GM10847 (cell line): Measurements from ENCODE around the gene SLC9A9.

Experiments
- POLR2A ChIP-seq: IDR thresholded peaks from 2 replicates; pipeline ENCODE4 v1.6.1; 2011; ENCODE audit not compliant: insufficient read length; ENCODE audit errors: extremely low read depth

Gene SLC9A9

DNA sequence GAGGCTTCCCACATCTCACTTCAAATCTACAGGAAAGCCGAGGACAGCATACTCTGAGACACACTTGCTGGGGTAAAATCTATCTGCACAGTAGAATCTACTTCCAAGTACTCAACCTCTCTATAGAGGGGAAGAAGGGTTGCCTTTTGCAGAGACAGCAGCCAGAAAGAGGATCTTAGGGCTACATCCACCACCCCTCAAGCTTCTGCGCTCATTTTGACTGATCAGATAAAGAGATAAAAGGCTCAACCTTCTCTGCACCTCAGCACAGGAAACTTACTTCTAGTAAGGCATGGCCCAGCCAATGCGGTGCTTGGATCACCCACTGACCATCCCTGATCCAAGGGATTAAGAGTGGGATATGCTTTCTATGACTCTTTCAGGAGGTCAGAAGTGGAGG is 6.9 kb upstream of the SLC9A9 start:
- no peak for TF ChIP-seq POLR2A

DNA sequence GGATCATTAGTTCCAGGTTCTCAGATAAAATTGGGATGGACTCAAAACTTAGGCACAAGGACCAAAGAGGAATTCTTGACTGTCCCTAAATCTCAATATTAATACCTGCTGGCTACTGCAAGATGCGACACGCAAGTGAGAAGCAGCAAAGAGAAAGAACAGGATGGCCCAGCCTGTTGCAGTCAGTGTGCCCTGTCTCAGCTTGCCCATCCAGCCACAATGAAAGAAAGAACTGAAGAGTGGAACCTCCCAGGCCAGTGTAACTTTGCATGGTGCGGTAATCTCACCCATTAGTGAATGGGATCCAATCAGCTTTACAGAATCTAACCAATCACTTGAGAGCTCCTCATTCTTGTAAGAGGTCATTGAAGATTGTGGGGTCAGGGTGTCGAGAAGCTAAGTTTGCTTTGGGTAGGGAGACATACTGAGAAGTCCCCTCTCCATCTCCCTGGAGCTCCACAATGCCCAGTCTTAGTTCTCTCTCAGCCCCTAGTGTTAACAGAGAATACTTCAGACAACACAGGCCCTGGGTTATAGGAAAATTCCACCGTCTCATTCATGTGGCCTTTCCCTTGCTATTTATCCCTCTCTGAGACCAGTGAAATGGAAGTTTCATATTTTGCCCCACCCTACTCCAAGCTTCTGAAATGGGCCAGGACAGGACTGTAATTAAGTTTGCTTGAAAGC is 3.2 kb upstream of the SLC9A9 start:
- TF ChIP-seq POLR2A: no peak

DNA sequence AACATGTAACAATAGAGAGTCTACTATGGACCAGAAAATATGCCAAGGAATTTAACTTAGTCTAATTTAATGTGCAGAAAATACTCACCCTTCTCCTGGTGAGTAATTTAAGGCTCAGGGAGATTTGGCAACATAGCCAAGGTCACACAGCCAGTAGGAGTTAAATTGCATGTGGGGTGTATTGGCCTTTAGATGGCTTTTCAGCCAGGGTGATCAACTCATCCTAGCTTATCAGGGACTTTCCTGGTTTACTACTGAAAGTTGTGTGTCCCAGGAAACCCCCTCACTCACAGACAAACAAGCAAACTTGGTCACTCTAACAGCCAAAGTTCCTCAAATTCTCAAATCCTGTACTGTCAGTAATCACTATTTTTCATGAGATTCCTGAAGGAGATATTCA is 2.6 kb upstream of the SLC9A9 start:
- no peak for TF ChIP-seq POLR2A

- no peak for TF ChIP-seq POLR2A
Measured at GRCh38 chr3:143849854-143850549, 1.7 kb upstream of the SLC9A9 start.

DNA sequence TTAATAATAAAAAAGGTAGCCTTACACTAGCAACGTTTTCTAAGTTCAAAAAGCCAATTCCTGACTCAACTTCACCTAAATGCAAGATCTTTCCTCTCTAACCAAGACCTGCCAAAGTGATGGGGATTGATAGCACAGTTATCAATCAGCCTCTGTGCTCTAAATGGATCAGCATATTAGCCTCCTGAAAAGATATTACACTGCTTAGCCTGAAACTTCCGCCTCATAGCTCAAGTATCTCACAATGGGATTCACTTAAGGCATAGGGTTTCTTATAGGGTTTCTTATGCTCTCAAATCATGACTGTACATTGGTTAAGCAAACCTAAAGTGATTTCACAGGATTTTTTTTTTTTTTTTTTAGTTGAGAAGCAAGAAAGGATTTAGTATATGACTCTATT is 436 bp upstream of the SLC9A9 start:
- no peak for TF ChIP-seq POLR2A

DNA sequence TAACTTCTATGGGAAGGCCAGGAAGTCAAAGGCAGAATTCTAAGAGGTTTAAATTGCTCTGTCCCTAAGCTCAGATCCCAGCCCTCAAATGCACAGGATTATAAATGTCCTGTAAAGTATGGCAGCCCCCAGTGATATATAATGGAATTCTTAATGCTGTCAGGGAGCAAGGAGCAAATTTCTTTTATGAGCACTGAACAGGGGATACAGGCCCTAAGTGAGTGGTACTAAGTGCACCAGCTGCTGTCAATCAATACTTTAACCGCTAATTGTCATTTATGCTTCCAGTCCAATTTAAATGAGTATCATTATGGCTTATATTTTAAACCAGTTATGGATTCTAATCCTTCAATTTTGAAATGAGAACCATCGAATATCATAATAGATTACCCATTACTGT is 4.7 kb downstream of the SLC9A9 start:
- no peak for TF ChIP-seq POLR2A

- no peak for TF ChIP-seq POLR2A
Measured at GRCh38 chr3:143840636-143841035, 7.6 kb downstream of the SLC9A9 start.

- TF ChIP-seq POLR2A: no peak
Measured at GRCh38 chr3:143839980-143840379, 8.3 kb downstream of the SLC9A9 start.

DNA sequence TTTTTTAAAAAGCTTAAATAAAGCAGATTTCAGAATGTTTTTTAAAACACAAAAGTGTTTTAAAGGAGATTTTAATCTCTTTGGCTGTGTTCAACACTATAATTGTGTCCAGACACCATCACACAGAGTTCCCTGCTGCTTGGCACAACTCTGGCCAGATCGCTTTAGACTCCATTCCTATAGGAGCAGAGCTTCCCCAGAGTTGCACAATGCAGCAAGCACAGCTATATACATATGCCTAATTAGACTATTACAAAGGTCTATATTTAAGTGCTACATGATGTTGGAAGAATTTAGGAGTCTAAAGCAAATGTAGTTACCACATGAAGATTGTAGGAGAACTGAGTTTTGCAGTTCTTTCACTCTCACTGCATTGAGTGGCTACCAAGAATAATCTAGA is 11.2 kb downstream of the SLC9A9 start:
- no peak for TF ChIP-seq POLR2A

DNA sequence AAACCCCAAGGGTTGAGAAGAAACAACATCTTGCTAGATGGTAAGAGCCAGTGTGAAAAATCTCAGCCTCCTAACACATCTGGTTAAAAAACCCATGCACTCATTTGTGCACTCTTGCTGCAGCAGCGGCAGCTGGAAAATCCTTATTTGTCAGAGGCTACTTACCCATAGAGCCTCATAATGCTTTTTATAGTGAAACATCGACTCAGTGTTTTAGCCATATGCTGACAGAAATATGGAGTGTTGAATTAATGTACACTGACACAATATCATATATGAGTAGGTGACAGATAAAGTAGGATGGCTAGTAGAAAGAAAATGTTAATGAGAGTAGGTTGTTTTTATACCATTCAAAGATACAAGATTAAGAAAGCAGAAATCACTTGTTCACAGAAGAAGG is 13.0 kb downstream of the SLC9A9 start:
- no peak for TF ChIP-seq POLR2A

DNA sequence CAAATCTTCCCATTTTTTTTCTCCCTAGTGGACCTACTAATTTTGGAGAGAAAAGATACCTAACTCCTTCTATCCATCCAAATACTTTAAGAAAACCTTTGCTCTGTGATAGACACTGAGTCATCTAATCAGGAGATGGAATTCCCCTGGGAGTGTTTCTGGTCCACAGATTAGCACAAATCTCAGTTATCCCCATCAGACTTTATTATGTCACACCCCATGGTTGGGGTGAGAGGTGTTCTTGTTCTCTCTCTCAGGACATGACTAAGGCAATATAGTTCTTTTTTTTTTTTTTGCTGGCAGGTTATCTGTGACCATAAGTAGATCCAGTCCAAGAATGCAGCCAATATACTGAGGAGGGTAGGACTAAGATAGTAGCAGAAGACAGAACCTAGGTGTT is 15.8 kb downstream of the SLC9A9 start:
- no peak for TF ChIP-seq POLR2A

- no peak for TF ChIP-seq POLR2A
Measured at GRCh38 chr3:143831994-143832393, 16.3 kb downstream of the SLC9A9 start.

- TF ChIP-seq POLR2A: no peak
Measured at GRCh38 chr3:143831208-143831607, 17.1 kb downstream of the SLC9A9 start.

GRCh38 chr3:143830786-143831185 is 17.5 kb downstream of the SLC9A9 start:
- no peak for TF ChIP-seq POLR2A

DNA sequence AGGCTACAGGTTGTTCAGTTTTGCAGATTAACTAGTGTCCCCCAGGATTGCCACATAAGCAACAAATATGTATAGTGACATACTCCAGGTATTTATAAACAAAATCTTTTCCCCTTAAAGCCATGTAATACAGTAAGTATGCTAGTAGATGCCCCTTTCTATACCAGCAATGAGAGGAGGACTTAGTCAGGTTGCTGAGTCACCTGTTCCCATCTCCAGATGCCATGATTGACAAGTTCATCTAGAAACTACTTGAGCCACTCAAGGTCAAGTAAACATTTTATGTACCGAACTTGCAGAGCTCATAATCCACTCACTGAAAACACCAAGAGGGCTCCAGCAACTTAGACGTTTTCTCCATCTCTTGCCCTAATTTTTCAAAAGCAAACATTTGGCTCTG is 18.2 kb downstream of the SLC9A9 start:
- TF ChIP-seq POLR2A: no peak

DNA sequence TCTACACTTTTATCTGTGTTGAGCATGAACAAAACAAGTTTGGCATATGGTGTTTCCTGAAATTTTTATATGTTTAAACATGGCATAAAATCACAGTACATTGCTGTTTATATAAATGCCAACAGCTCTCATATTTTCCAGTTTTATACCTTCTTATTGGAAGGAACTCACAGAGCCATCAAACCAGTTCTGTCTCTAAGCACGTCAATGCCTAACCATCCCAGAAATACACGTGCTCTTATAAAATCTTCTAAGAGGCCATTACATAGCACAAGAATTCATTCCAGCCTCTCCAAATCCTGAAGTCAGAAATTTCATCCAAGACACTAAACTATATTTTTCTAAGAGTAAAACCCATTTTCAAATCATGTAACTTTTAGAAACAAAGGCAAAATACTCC is 20.8 kb downstream of the SLC9A9 start:
- TF ChIP-seq POLR2A: no peak

GRCh38 chr3:143826296-143826695 is 22.0 kb downstream of the SLC9A9 start:
- no peak for TF ChIP-seq POLR2A
